Astrocyte (in vitro differentiated cells and primary cell): Measurements from ENCODE around the gene NAGLU. TPM values are rescaled to one million over a fixed set of nuclear protein-coding genes. Genes with fewer than 3 reads are reported as not detected.
A peak's percentile ranks its signal among the peaks of the same experiment; 100 is the strongest.

ENCODE experiments used
- DNase-seq: peaks from one replicate; pipeline ENCODE4 v3.0.0-alpha.2; 2010; ENCODE audit warnings: low read depth
- FAIRE-seq: peaks from 2 replicates; lab custom pipeline; 2011; peaks lifted over from hg19 to GRCh38; lab: Jason Lieb, UNC
- H2AFZ ChIP-seq: 2 replicates; pipeline ENCODE4 v1.6.0; 2012; ENCODE audit warnings: low read depth, low read length, inconsistent platforms
- H3K27ac ChIP-seq: 2 replicates; pipeline ENCODE4 v1.5.1; 2011; ENCODE audit warnings: low read depth, low read length, inconsistent platforms
- H3K27me3 ChIP-seq: 2 replicates; pipeline ENCODE4 v1.6.0; 2011; ENCODE audit warnings: low read length, inconsistent platforms; ENCODE audit not compliant: insufficient read depth
- H3K36me3 ChIP-seq: 2 replicates; pipeline ENCODE4 v1.5.1; 2011; ENCODE audit warnings: low read length, inconsistent platforms; ENCODE audit not compliant: insufficient read depth
- H3K4me1 ChIP-seq: 2 replicates; pipeline ENCODE4 v1.5.1; 2011; ENCODE audit warnings: low read length, inconsistent platforms; ENCODE audit not compliant: insufficient read depth
- H3K4me2 ChIP-seq: 2 replicates; pipeline ENCODE4 v1.6.0; 2012; ENCODE audit warnings: low read length, inconsistent platforms
- H3K4me3 ChIP-seq: 2 replicates; pipeline ENCODE4 v1.5.1; 2011; ENCODE audit warnings: low read depth, mild to moderate bottlenecking, low read length, inconsistent platforms; ENCODE audit not compliant: insufficient read depth
- H3K79me2 ChIP-seq: 2 replicates; pipeline ENCODE4 v1.6.0; 2012; ENCODE audit warnings: mild to moderate bottlenecking, low read length, inconsistent platforms; ENCODE audit not compliant: insufficient read depth
- H3K9ac ChIP-seq: 2 replicates; pipeline ENCODE4 v1.6.0; 2012; ENCODE audit warnings: mild to moderate bottlenecking, low read length, inconsistent platforms
- H3K9me3 ChIP-seq: 2 replicates; pipeline ENCODE4 v1.5.1; 2012; ENCODE audit warnings: low read depth, mild to moderate bottlenecking, low read length, inconsistent platforms; ENCODE audit not compliant: insufficient read depth
- H4K20me1 ChIP-seq: 2 replicates; pipeline ENCODE4 v1.6.0; 2012; ENCODE audit warnings: low read length, inconsistent platforms; ENCODE audit not compliant: insufficient read depth
- H3K27ac Mint-ChIP-seq: one replicate; pipeline ENCODE4 v1.8.0; 2021; ENCODE audit warnings: mild to moderate bottlenecking, mixed read lengths; ENCODE audit not compliant: unreplicated experiment
- H3K27me3 Mint-ChIP-seq: one replicate; pipeline ENCODE4 v1.8.0; 2021; ENCODE audit warnings: low read depth, mixed read lengths; ENCODE audit not compliant: unreplicated experiment
- H3K36me3 Mint-ChIP-seq: one replicate; pipeline ENCODE4 v1.8.0; 2021; ENCODE audit warnings: low read depth, mixed read lengths; ENCODE audit not compliant: unreplicated experiment
- H3K4me1 Mint-ChIP-seq: one replicate; pipeline ENCODE4 v1.8.0; 2021; ENCODE audit warnings: low read depth, mixed read lengths; ENCODE audit not compliant: unreplicated experiment
- H3K4me3 Mint-ChIP-seq: one replicate; pipeline ENCODE4 v1.8.0; 2021; ENCODE audit warnings: mild to moderate bottlenecking, moderate library complexity, mixed read lengths; ENCODE audit not compliant: unreplicated experiment
- H3K9me3 Mint-ChIP-seq: one replicate; pipeline ENCODE4 v1.8.0; 2021; ENCODE audit warnings: mild to moderate bottlenecking, mixed read lengths; ENCODE audit not compliant: unreplicated experiment
- EZH2 ChIP-seq: IDR thresholded peaks from 2 replicates; pipeline ENCODE4 v1.6.1; 2012; ENCODE audit warnings: mild to moderate bottlenecking, low read length, inconsistent platforms; ENCODE audit not compliant: insufficient read depth
- total RNA-seq: library from RNA; stranded (reverse); gene quantifications from 2 replicates; pipeline ENCODE4 v1.2.1, GENCODE V29; 2021
- TF ChIP-seq, protein P1 (sequence below): IDR thresholded peaks from 2 replicates; pipeline ENCODE4 v1.5.1; 2011; ENCODE audit warnings: low read depth, mild to moderate bottlenecking, inconsistent platforms, low read length, moderate library complexity; ENCODE audit not compliant: insufficient read depth

Gene NAGLU
- total RNA-seq, 1 donor from 2014 or later: 19.3 TPM

DNA sequence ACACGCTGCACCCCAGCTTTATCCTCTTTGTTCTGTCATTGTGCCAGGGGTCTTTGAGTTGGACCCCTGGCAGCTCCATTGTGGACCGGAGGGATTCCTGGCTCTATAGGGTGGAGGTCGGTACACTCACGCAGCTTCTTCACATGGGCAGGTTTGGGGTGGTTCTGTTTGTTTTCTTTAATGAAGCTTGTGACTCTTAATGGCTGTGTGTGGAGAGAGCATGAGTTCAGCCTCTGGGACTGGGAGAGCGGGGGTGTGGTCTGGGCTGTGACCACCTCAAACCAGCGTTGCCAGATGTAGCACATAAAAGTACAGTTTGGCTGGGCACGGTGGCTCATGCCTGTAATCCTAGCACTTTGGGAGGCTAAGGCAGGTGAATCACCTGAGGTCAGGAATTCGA, 21.2 kb upstream of the NAGLU start:
- Histone ChIP-seq H3K27ac (no peak overlapping the region), H3K27me3 (no peaks in the 10 kb centered on the region), H4K20me1 (no peaks in the 10 kb centered on the region), H3K4me1 (peaks cover 32% of the 10 kb centered on the region), H3K4me3 (no peak overlapping the region), H3K9ac (no peak overlapping the region), H3K79me2 (no peaks in the 10 kb centered on the region), H3K4me2 (no peak overlapping the region), H3K36me3 (peaks cover 6% of the 10 kb centered on the region), H3K9me3 (no peaks in the 10 kb centered on the region), H2AFZ (no peak overlapping the region)
- Mint-ChIP-seq H3K36me3 (peaks cover 18% of the 10 kb centered on the region), H3K27ac (peak overlapping the region; percentile 66), H3K27me3 (no peaks in the 10 kb centered on the region), H3K9me3 (no peaks in the 10 kb centered on the region), H3K4me3 (no peak overlapping the region), H3K4me1 (peaks cover 41% of the 10 kb centered on the region)
- DNase-seq: no peak
- FAIRE-seq: no peak
- TF ChIP-seq, protein P1, sequence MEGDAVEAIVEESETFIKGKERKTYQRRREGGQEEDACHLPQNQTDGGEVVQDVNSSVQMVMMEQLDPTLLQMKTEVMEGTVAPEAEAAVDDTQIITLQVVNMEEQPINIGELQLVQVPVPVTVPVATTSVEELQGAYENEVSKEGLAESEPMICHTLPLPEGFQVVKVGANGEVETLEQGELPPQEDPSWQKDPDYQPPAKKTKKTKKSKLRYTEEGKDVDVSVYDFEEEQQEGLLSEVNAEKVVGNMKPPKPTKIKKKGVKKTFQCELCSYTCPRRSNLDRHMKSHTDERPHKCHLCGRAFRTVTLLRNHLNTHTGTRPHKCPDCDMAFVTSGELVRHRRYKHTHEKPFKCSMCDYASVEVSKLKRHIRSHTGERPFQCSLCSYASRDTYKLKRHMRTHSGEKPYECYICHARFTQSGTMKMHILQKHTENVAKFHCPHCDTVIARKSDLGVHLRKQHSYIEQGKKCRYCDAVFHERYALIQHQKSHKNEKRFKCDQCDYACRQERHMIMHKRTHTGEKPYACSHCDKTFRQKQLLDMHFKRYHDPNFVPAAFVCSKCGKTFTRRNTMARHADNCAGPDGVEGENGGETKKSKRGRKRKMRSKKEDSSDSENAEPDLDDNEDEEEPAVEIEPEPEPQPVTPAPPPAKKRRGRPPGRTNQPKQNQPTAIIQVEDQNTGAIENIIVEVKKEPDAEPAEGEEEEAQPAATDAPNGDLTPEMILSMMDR: no peak
- no peak for TF ChIP-seq EZH2

DNA sequence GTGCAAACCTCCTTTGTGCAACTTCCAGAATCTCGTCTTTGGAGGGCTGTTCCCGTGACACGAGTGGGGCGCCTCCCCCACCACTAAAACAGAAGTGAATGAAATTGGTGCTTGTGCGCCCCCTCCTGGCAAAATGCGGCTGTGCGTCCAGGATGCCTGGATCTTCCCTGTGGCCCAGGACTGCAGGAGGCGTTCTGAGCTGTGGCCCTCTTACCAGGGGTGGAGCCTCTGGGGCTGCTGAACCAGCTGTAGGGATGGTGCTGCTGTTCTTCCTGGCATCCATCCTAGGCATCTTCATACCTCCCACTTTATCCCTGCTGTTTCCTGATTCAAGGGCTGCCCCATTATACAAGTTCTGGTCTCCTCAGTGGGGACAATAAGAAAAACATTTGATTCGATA, 18.5 kb upstream of the NAGLU start:
- H3K27ac ChIP-seq: peak overlapping the region; percentile 100
- H3K27me3 Mint-ChIP-seq: no peaks in the 10 kb centered on the region
- H3K4me1 ChIP-seq: peaks cover 56% of the 10 kb centered on the region
- H4K20me1 ChIP-seq: no peaks in the 10 kb centered on the region
- no peak for FAIRE-seq
- H3K4me3 Mint-ChIP-seq: peak overlapping the region; percentile 1
- peak overlapping the region; percentile 84 for H3K9ac ChIP-seq
- H3K4me3 ChIP-seq: peak overlapping the region; percentile 19
- no peaks in the 10 kb centered on the region for H3K36me3 ChIP-seq
- H2AFZ ChIP-seq: no peak overlapping the region
- peaks cover 67% of the 10 kb centered on the region for H3K4me1 Mint-ChIP-seq
- H3K27ac Mint-ChIP-seq: peak overlapping the region; percentile 100
- peaks cover 8% of the 10 kb centered on the region for H3K36me3 Mint-ChIP-seq
- no peaks in the 10 kb centered on the region for H3K27me3 ChIP-seq
- peak; percentile 81 for DNase-seq
- H3K9me3 ChIP-seq: no peaks in the 10 kb centered on the region
- H3K79me2 ChIP-seq: no peaks in the 10 kb centered on the region
- H3K4me2 ChIP-seq: peak overlapping the region; percentile 79
- H3K9me3 Mint-ChIP-seq: no peaks in the 10 kb centered on the region
- no peak for TF ChIP-seq EZH2
- TF ChIP-seq, protein P1: peak; percentile 95

DNA sequence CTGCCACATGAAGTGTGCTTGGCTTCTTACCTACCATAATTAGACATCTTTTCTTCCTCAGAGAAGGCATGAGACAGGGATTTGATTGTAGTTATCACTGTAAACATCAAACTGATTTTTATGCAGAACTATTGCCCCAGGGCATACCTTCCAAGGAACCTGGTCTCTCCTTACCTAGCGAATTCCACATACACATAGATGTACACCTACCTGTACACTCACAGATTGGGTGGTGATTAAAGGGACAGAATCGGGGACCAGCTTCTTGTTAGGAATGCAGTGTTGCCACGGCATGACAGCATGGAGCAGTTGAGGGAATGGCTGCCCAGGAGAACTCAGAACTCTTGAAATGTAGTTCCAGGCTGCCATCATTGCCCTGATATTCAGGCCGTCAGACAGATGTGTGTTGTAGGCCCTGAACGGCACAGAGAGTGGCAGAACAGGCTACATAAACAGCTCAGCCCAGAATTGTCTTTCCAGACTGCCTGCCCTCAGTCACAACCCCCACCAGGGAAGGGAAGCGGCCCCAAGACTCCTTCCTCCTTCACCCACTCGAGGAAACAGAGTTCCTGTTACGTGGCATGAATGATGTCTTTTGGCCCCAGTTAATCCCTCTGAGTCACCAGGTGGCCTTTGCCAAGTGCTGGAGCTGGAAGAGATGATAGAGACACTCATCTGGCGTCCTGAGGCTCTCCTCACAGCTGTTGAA, 17.8 kb upstream of the NAGLU start:
- FAIRE-seq: peak; percentile 76
- DNase-seq: peak; percentile 96
- Histone ChIP-seq H3K9ac (peak overlapping the region; percentile 84), H3K4me1 (peaks cover 60% of the 10 kb centered on the region), H3K79me2 (no peaks in the 10 kb centered on the region), H3K4me2 (peak overlapping the region; percentile 79), H3K9me3 (no peaks in the 10 kb centered on the region), H2AFZ (peak overlapping the region; percentile 3), H4K20me1 (no peaks in the 10 kb centered on the region), H3K27me3 (no peaks in the 10 kb centered on the region), H3K4me3 (peak overlapping the region; percentile 19), H3K36me3 (no peaks in the 10 kb centered on the region), H3K27ac (peak overlapping the region; percentile 100)
- H3K4me1 Mint-ChIP-seq: peaks cover 71% of the 10 kb centered on the region
- H3K4me3 Mint-ChIP-seq: peak overlapping the region; percentile 12
- H3K36me3 Mint-ChIP-seq: peaks cover 11% of the 10 kb centered on the region
- peak overlapping the region; percentile 100 for H3K27ac Mint-ChIP-seq
- H3K9me3 Mint-ChIP-seq: no peaks in the 10 kb centered on the region
- H3K27me3 Mint-ChIP-seq: no peaks in the 10 kb centered on the region
- TF ChIP-seq, protein P1: no peak
- TF ChIP-seq EZH2: no peak
